HG02981 (cell line): ENCODE measurements around the gene TM4SF20.
"Not testable (repeated sequence)": the region's sequence is repeated elsewhere in the genome, so short reads cannot be mapped to it uniquely, and the experiment has no call there.

Source experiments
- ATAC-seq: cut with Tn5 transposase; IDR thresholded peaks from one replicate; pipeline ENCODE4 v1.9.1; 2021; ENCODE audit warnings: mild to moderate bottlenecking, moderate library complexity; ENCODE audit not compliant: unreplicated experiment

TM4SF20 gene

GRCh38 chr2:227398684-227399670 is 19.9 kb upstream of the TM4SF20 start:
- ATAC-seq: no peak

GRCh38 chr2:227397562-227397961 is 18.5 kb upstream of the TM4SF20 start:
- ATAC-seq: no peak

GRCh38 chr2:227395556-227395955 is 16.4 kb upstream of the TM4SF20 start:
- ATAC-seq: no peak

GRCh38 chr2:227394401-227394800 is 15.3 kb upstream of the TM4SF20 start:
- no peak for ATAC-seq

GRCh38 chr2:227390468-227391256 is 11.6 kb upstream of the TM4SF20 start:
- no peak for ATAC-seq

GRCh38 chr2:227389661-227390060 is 10.6 kb upstream of the TM4SF20 start:
- no peak for ATAC-seq

- no peak for ATAC-seq
Observed at GRCh38 chr2:227389231-227389630, 10.1 kb upstream of the TM4SF20 start.

GRCh38 chr2:227388537-227389011 is 9.5 kb upstream of the TM4SF20 start:
- no peak for ATAC-seq

- ATAC-seq: not testable (repeated sequence)
Observed at GRCh38 chr2:227387583-227387982, 8.5 kb upstream of the TM4SF20 start, which contains the start of gene SCYGR1. TSS of gene SCYGR1 (minus strand) at chr2:227387949. CDS start at chr2:227387949, 0 bp downstream.

GRCh38 chr2:227386630-227387029 is 7.5 kb upstream of the TM4SF20 start:
- ATAC-seq: no peak

GRCh38 chr2:227383686-227384085 is 4.6 kb upstream of the TM4SF20 start:
- ATAC-seq: no peak

- ATAC-seq: not testable (repeated sequence)
Observed at GRCh38 chr2:227382241-227382835, 3.2 kb upstream of the TM4SF20 start.

GRCh38 chr2:227378371-227378782 is 729 bp downstream of the TM4SF20 start:
- no peak for ATAC-seq

GRCh38 chr2:227377467-227378351 is 1.4 kb downstream of the TM4SF20 start:
- ATAC-seq: no peak

- no peak for ATAC-seq
Observed at GRCh38 chr2:227376656-227377396, 2.3 kb downstream of the TM4SF20 start.

- no peak for ATAC-seq
Observed at GRCh38 chr2:227374158-227374557, 4.9 kb downstream of the TM4SF20 start.

- no peak for ATAC-seq
Observed at GRCh38 chr2:227373389-227373788, 5.7 kb downstream of the TM4SF20 start.

GRCh38 chr2:227370791-227371312 is 8.3 kb downstream of the TM4SF20 start:
- no peak for ATAC-seq

GRCh38 chr2:227370092-227370491 is 9.0 kb downstream of the TM4SF20 start:
- no peak for ATAC-seq
